ENCODE measurements around the gene HTRA2. TPM values are rescaled to one million over a fixed set of nuclear protein-coding genes. Genes with fewer than 3 reads are reported as not detected.
A peak's percentile ranks its signal among the peaks of the same experiment; 100 is the strongest.

The HTRA2 gene
- total RNA-seq, 1 experiment from 2014 or later, result 46.3 TPM

- no peaks in the 10 kb centered on the region for H3K4me1 ChIP-seq
- no peaks in the 10 kb centered on the region for H3K27me3 ChIP-seq
- H3K4me3 ChIP-seq, result no peak overlapping the region
- H3K27ac ChIP-seq, result no peak overlapping the region
- no peaks in the 10 kb centered on the region for H3K9me3 ChIP-seq (replicated peaks)
- no peak for DNase-seq
- H3K36me3 ChIP-seq, result peaks cover 10% of the 10 kb centered on the region
Measured at GRCh38 chr2:74497777-74498499, 31.8 kb upstream of the HTRA2 start.

- Histone ChIP-seq H3K27me3 (no peaks in the 10 kb centered on the region), H3K9me3 (replicated peaks) (no peaks in the 10 kb centered on the region), H3K4me1 (no peaks in the 10 kb centered on the region), H3K36me3 (peaks cover 8% of the 10 kb centered on the region), H3K4me3 (no peak overlapping the region), H3K27ac (no peak overlapping the region)
- no peak for DNase-seq
Measured at GRCh38 chr2:74498500-74499266, 31.1 kb upstream of the HTRA2 start.

- Histone ChIP-seq H3K4me3 (no peak within 1 kb of the TSS), H3K9me3 (replicated peaks) (no peaks in the 10 kb centered on the region), H3K4me1 (no peaks in the 10 kb centered on the region), H3K36me3 (peaks cover under 1% of the 10 kb centered on the region; the same call in 1 of the 2 replicates), H3K27ac (no peak within 1 kb of the TSS), H3K27me3 (no peaks in the 10 kb centered on the region)
- no peak for DNase-seq
Measured at GRCh38 chr2:74499267-74499939, 30.3 kb upstream of the HTRA2 start, which contains the start of gene LBX2. TSS of gene LBX2 (minus strand) at chr2:74499603. CDS start at chr2:74499537, 66 bp downstream.

- Histone ChIP-seq H3K4me3 (no peak overlapping the region), H3K27me3 (no peaks in the 10 kb centered on the region), H3K4me1 (no peaks in the 10 kb centered on the region), H3K27ac (no peak overlapping the region), H3K9me3 (replicated peaks) (no peaks in the 10 kb centered on the region), H3K36me3 (no peaks in the 10 kb centered on the region)
- no peak for DNase-seq
Measured at GRCh38 chr2:74499940-74500577, 29.7 kb upstream of the HTRA2 start.

- Histone ChIP-seq H3K4me3 (no peak overlapping the region), H3K27ac (no peak overlapping the region), H3K27me3 (no peaks in the 10 kb centered on the region), H3K4me1 (no peaks in the 10 kb centered on the region), H3K36me3 (no peaks in the 10 kb centered on the region), H3K9me3 (replicated peaks) (no peaks in the 10 kb centered on the region)
- no peak for DNase-seq
Measured at GRCh38 chr2:74500578-74500946, 29.2 kb upstream of the HTRA2 start.

- H3K27me3 ChIP-seq, result no peaks in the 10 kb centered on the region
- H3K36me3 ChIP-seq, result no peaks in the 10 kb centered on the region
Measured at GRCh38 chr2:74501335-74502071, 28.2 kb upstream of the HTRA2 start.

GRCh38 chr2:74502147-74502719 is 27.5 kb upstream of the HTRA2 start:
- Histone ChIP-seq H3K36me3 (no peaks in the 10 kb centered on the region), H3K4me3 (peak overlapping the region; percentile 64), H3K9me3 (replicated peaks) (no peaks in the 10 kb centered on the region), H3K4me1 (no peaks in the 10 kb centered on the region), H3K27ac (peak overlapping the region; percentile 78), H3K27me3 (no peaks in the 10 kb centered on the region)
- DNase-seq, result no peak

More at GRCh38 chr2:74501335-74502071, 28.2 kb upstream of the HTRA2 start:
- Histone ChIP-seq H3K4me1 (no peaks in the 10 kb centered on the region), H3K27ac (no peak overlapping the region), H3K4me3 (no peak overlapping the region), H3K9me3 (replicated peaks) (no peaks in the 10 kb centered on the region)
- no peak for DNase-seq

GRCh38 chr2:74502720-74503505 is 26.8 kb upstream of the HTRA2 start:
- Histone ChIP-seq H3K27ac (peak overlapping the region; percentile 78), H3K4me1 (no peaks in the 10 kb centered on the region), H3K9me3 (replicated peaks) (no peaks in the 10 kb centered on the region), H3K4me3 (peak overlapping the region; percentile 64), H3K27me3 (no peaks in the 10 kb centered on the region), H3K36me3 (no peaks in the 10 kb centered on the region)
- peak; percentile 84 to 87 for DNase-seq

GRCh38 chr2:74503506-74504475 is 25.9 kb upstream of the HTRA2 start:
- DNase-seq, result no peak
- H3K9me3 ChIP-seq (replicated peaks), result no peaks in the 10 kb centered on the region
- H3K27ac ChIP-seq, result peak overlapping the region; percentile 78
- H3K4me1 ChIP-seq, result peaks cover 8% of the 10 kb centered on the region; the same call in 1 of the 2 replicates
- no peaks in the 10 kb centered on the region for H3K36me3 ChIP-seq
- no peaks in the 10 kb centered on the region for H3K27me3 ChIP-seq
- peak overlapping the region; percentile 64 for H3K4me3 ChIP-seq

- Histone ChIP-seq H3K27ac (no peak overlapping the region), H3K27me3 (no peaks in the 10 kb centered on the region), H3K4me3 (no peak overlapping the region), H3K36me3 (no peaks in the 10 kb centered on the region), H3K9me3 (replicated peaks) (no peaks in the 10 kb centered on the region), H3K4me1 (peaks cover 8% of the 10 kb centered on the region; the same call in 1 of the 2 replicates)
- no peak for DNase-seq
Measured at GRCh38 chr2:74504591-74504990, 25.1 kb upstream of the HTRA2 start.

GRCh38 chr2:74505448-74506246 is 24.1 kb upstream of the HTRA2 start:
- Histone ChIP-seq H3K27me3 (no peaks in the 10 kb centered on the region), H3K36me3 (no peaks in the 10 kb centered on the region), H3K4me3 (no peak overlapping the region), H3K27ac (no peak overlapping the region), H3K9me3 (replicated peaks) (no peaks in the 10 kb centered on the region), H3K4me1 (peaks cover 8% of the 10 kb centered on the region; the same call in 1 of the 2 replicates)
- DNase-seq, result no peak
